SK-N-MC (cell line): ENCODE measurements around the gene PAGE2B.

Experiments
- EZH2 ChIP-seq: fragments of 200-600 bp; sonication (generic); IDR thresholded peaks from one replicate; pipeline ENCODE4 v1.6.1; 2017; ENCODE audit warnings: antibody characterized with exemption
- POLR2AphosphoS5 ChIP-seq: IDR thresholded peaks from 2 replicates; pipeline ENCODE4 v1.6.1; 2012; ENCODE audit warnings: mild to moderate bottlenecking, low read depth, low read length, borderline replicate concordance

- TF ChIP-seq EZH2 (no peak), POLR2AphosphoS5 (no peak)
These were observed 43.7 kb downstream of the PAGE2B start for GRCh38 chrX:55118574-55118973.
